Activated CD4-positive, alpha-beta T cell treated with anti-CD3 and anti-CD28 coated beads, Interleukin-10, Interleukin-2, amounts not matched to agents 100 ng/mL and 50 ng/mL, durations not matched to agents 16 hours and 8 hours (primary cell): ENCODE results near the gene ZNF567.
"Not testable (repeated sequence)": the region's sequence is repeated elsewhere in the genome, so short reads cannot be mapped to it uniquely, and the experiment has no call there.

Experiments used
- DNase-seq: peaks from one replicate; pipeline ENCODE4 v3.0.0-alpha.2; 2020

ZNF567 gene

DNA sequence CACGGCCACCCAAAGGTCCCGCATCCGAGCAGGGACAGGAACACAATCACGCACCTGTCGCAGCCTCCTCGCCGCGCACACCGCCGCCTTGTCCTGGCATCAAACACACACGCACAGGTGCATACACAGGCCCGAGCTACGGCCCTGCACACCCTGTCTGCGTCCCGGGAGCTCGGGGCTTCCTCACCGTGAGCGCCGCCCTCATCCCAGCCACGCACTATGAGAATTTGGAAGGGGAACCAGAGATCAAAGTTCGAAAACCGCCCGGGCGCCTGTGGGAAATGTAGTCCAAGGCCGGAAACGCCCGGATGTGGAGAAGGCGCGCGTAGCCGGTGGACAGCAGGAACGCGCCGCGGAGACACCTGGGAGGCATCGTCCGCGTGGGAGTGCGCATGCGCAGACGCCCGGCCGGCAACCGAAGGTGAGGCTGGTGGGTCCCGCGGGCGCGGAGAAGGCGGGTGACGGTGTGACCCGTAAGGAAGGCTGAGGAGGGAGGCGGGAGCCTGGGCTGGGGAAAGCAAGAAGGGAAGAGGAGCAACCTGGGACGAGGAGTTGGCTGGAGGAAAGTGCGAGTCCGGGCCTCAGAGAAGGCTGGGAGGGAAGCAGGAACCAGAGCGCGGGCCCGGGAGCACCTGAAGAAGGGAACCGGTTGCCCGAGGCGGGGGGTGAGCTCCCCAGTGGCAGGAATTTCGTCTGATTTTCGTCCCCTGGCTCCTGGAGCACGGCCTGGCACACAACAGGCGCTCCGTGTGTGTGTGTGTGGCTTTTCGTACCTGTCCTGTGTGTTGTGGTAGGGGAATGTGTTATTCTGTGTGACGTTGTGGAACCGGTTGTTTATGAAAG lies at the start of gene ZNF567:
Gene ZNF567 (plus strand): TSS at position 399 of the 843 bp plus-strand sequence. CDS start 7,256 bp downstream, outside the sequence.
- peak; percentile 98 for DNase-seq

DNA sequence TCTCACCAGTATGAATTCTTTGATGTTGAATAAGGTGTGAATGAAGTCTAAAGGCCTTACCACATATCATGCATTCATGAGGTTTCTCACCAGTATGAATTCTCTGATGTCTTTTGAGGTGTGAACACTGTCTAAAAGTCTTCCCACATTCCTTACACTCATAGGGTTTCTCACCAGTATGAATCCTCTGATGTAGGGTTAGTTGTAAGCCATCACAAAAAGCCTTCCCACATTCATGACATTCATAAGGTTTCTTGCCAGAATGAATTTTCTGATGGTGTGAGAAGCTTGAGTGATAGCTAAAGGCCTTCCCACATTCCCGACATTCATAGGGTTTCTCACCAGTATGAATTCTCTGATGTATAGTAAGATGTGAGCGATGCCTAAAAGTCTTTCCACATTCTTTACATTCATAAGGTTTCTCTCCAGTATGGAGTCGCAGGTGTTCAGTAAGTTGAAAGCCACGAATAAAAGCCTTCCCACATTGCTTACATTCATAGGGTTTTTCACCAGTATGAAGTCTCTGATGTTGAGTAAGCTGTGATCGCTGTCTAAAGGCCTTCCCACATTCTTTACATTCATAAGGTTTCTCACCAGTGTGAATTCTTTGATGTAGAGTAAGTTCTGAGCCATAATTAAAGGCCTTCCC lies 48.4 kb upstream of the ZNF567 start:
- DNase-seq, result no peak

DNA sequence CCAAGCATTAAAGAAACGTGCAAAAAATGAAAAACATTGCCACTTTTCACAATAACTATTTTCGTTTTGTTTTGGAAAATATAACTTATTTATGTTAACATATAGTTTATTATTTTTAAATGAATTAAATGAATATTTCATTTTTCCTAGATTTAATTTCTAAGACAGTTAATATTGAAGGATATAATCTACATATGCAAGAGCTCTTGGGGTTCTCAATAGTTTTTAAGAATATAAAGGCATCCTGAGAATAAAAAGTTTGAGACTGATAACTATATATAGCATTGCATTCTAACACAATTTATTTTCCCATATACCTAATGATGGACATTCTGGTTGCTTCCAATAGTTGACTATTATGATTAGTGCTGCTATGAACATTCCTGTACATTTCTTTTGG lies 40.7 kb upstream of the ZNF567 start:
- no peak for DNase-seq

DNA sequence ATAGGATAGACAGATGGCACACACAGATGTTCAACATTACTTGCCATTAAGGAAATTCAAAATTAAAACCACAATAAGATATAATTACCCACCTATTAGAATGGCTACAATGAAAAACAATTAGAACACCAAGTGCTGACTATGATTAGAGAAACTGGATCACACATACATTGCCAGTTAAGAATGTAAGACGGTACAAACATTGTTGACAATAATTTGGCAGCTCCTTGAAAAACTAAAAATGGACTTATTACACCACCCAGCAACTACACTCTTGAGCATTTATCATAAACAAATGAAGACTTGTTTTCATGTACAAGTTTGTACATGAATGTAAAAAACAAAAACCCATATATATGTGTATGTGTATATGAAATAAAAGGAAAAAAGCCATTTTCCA lies 34.5 kb upstream of the ZNF567 start:
- DNase-seq, result no peak

DNA sequence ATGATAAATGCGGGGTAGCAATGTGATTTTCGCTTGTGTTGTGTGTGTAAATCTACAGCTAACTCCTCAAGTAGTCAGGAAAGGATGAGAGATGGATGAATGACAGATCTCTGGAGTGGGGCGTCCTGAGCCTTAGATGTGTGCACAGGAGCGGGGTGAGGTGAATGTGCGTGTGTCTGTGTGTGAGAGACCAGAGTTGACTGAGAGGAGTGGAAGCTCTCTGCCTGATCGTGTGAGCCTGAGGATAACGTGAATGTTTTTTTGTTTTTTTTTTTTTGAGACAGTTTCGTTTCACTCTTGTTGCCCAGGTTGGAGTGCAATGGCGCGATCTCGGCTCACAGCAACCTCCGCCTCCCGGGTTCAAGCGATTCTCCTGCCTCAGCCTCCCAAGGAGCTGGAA lies 21.6 kb upstream of the ZNF567 start:
- no peak for DNase-seq

DNA sequence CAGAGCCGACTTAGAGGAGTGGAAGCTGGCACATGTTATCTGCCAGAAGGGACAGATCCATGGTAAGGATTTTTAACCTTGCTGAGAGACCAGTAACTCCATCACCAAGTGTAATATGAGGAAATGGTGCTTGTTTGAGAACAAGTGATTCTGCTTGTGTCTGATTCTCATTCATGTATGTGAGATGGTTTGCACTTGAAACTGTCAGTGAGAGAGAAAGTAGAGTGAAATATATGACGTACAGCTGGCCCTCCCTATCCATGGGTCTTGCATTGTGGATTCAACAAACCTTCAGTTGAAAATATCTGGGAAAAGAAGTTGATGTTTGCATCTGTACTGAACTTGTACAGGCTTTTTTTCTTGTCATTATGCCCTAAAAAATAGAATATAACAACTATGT lies 18.8 kb upstream of the ZNF567 start:
- DNase-seq, result no peak

DNA sequence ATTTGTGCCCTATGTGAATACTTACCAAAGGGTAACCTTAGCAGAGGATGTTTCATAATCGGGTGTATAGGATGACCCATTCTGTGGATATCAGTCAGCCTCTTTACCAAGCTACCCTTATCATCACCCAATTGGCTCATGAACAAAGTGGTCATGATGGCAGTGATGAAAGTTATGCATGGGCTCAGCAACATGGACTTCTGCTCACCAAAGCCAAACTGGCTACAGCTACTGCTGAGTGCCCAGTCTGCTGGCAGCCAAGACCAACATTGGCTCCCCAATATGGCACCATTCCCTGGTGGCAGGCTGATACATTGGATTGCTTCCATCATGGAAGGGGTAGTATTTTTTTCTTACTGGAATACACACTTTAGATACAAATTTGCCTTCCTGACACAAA lies 15.0 kb upstream of the ZNF567 start:
- no peak for DNase-seq

DNA sequence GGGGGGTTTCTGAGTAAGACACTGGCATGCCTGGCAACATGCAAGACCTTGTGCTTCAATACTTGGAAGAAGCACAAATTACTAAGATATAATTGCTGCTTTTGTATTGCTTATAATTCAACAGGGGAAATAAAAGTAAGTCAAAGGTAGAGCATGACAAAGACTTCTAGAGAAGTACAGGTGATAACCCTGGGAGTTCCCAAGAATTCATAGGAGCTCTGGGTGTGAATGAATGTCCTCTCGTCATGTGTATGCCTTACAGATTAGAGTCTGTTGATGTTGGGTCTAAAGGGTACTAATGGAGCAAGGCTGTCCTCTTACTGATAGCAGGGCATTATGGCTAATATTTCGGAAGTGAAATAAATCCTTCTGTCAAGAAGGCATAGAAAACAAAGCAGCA lies 13.2 kb upstream of the ZNF567 start:
- no peak for DNase-seq

DNA sequence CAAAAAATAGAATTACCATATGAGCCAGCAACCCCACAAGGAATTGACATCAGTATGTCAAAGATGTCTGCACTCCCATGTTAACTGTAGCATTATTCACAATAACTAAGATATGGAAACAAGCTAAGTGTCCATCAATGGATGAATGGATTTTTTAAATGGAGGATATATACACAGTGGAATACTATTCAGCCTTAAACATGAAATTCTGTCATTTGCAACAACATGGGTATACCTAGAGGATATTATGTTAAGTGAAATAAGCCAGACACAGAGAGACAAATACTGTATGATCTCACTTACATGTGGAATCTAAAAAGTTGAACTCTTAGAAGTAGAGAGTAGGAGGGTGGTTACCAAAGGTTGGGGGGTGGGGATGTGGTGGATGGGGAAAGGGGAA lies 8.0 kb upstream of the ZNF567 start:
- DNase-seq, result no peak

DNA sequence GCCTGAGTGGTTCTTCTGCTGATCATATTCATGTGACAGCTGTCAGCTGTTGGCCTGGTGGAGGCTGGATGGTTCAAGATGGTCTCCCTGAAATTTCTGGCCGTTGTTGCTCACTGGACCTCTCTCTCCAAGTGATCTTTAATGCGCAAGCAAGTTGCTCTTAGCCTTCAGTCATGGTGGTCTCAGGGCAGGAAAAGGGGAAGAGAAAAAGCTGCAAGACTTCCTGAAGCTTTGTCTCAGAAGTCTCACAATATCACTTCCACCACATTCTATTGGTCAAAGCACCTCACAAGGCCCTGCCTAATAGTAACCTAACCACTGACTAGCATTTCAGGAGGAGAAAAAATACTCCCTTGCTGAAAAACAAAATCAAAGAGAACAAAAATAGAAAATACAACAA lies 1.6 kb upstream of the ZNF567 start:
- no peak for DNase-seq

DNA sequence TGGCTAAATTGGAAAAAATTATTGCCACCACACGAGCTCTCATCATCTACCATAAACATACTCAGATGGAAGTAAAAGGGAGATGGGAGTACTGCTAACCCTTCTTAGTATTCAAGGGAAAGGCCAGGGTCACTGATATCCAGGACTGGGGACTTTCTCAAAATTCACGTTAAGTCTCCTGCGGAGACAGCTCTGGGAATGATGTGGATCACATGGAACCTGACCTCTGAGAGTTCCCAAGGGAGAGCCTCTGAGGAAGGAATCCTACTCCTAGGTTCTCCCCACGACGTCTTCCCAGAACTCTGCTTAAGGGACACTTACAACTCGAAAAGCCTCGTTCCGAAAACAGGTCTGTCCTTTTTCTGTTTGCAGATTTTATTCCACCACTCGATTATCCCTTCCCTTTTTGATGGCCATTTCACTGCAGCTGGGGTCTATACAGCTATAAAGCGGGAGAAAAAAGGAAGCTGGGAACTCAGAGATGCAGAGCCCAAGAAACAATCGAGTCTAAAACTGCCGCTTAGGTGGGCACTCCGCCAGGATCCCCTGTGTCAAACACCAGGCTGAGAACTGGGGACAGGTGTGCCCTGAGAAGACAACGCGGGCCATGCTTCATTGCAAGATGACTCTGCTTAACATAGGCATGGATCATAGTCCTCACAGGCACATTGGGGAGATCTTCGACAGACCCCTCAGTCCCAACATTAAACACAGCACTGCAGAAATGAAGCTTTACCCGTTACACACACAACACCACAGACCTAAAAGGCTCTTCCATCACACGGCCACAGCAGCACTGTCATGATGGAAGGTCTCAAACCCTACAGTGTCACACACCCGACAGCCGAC lies 823 bp upstream of the ZNF567 start:
- DNase-seq, result no peak

DNA sequence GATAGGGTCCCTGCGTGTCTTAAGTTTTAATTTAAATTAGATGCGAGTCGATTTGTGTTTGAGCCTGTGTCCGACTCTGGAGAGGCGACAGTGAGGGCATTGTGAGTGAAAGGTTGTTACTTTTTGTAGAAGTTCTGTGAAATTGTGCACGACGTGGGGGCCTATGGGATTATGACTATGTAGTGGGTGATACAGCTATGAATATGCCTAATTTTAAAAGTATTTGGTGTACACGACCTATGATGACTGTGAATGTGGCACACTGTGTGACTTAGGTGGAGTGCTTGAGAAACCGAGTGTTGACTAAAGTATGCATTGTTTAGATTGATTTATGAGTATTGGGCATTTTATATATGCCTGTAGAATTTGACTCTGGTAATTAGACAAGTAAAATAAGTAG lies 646 bp downstream of the ZNF567 start:
- no peak for DNase-seq

DNA sequence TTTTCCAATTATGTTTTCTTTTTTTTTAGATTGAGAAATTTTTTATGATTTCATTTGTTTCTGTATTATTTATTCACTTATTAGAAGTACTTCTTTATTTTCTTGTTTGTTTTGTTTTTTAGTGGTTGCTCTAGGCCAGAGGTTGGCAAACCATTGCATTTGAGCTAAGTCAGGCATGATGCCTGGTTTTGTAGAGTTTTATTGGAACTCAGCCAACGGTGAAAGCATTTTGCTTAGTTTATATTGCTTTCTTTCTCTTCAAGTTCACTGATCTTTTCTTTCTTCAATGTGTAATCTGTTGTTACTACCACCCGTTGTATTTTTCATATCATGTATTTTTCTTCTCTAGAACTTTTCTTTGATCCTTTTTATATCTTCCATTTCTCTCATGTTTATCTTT lies 19.7 kb downstream of the ZNF567 start:
- no peak for DNase-seq

DNA sequence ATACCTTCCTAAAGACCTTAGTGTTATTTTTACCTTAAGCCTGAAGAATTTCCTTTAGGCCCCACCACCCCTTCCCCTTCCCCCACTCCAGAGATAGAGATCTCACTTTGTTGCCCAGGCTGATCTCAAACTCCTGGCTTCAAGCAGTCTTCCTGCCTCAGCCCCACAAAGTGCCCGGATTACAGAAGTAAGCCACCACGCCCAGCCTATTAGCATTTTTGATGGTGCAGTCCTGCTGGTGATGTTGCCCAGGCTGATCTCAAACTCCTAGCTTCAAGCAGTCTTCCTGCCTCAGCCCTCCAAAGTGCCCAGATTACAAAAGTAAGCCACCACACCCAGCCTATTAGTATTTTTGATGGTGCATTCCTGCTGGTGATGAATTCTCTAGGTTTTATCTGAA lies 22.0 kb downstream of the ZNF567 start:
- DNase-seq, result no peak

DNA sequence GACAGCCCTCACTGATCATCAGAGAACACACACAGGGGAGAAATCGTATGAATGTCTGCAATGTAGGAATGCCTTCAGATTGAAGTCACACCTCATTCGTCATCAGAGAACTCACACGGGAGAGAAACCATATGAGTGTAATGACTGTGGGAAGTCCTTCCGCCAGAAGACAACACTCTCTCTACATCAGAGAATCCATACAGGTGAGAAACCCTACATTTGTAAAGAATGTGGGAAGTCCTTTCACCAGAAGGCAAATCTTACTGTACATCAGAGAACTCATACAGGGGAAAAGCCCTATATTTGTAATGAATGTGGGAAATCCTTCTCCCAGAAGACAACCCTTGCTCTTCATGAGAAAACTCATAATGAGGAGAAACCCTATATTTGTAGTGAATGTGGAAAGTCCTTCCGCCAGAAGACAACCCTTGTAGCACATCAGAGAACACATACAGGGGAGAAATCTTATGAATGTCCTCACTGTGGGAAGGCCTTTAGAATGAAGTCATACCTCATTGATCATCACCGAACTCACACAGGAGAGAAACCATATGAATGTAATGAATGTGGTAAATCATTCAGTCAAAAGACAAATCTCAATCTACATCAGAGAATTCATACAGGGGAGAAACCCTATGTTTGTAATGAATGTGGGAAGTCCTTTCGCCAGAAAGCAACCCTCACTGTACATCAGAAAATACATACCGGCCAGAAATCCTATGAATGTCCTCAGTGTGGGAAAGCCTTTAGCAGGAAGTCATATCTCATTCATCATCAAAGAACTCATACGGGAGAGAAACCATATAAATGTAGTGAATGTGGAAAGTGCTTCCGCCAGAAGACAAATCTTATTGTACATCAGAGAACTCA lies 32.5 kb downstream of the ZNF567 start:
- DNase-seq, result no peak

DNA sequence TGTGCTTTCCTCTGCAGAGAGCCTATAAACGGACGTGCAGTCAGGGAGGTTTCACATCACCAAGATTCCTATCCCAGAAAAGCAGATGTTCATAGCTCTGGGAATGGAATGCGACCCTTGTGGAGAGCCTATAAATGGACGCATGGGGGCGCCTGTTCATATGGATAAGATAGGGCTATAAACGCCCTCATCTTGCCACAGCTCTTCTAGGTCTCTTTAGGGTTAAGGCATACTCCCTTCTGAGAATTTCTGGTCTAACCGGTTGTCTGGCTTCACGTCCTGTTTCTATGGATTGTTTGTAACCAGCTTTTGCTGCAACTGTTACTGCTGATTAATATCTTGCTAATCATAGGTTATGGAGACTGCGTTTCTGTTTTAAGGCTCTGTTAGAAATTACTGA lies 48.8 kb downstream of the ZNF567 start:
- not testable (repeated sequence) for DNase-seq

DNA sequence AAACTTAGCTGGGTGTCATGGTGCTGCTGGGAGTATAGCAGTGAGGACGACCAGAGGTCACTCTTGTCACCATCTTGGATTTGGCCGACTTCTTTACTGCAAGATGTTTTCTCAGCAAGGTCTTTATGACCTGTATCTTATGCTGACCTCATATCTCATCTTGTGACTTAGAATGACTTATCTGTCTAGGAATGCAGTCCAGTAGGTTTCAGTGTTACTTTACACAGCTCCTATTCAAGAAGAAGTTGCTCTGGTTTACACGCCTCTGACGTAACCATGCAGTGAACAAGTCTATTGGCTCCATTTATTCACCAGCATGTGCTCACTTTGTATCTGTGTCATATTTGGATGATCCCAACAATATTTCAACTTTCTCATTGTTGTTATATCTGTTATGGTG lies 58.5 kb downstream of the ZNF567 start:
- no peak for DNase-seq

DNA sequence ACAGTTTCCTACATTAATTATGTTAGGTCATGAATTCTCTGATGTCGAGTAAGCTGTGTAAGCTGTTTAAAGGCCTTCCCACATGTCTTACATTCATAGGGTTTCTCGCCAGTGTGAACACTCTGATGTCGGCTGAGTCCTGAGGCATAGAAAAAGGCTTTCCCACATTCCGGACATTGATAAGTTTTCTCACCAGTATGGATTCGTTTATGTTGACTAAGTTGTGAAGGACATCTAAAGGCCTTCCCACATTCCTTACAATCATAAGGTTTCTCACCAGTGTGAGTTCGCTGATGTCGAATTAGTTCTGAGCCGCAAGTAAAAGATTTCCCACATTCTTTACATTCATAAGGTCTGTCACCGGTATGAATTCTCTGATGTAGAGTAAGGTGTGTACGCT lies 60.3 kb downstream of the ZNF567 start:
- no peak for DNase-seq

DNA sequence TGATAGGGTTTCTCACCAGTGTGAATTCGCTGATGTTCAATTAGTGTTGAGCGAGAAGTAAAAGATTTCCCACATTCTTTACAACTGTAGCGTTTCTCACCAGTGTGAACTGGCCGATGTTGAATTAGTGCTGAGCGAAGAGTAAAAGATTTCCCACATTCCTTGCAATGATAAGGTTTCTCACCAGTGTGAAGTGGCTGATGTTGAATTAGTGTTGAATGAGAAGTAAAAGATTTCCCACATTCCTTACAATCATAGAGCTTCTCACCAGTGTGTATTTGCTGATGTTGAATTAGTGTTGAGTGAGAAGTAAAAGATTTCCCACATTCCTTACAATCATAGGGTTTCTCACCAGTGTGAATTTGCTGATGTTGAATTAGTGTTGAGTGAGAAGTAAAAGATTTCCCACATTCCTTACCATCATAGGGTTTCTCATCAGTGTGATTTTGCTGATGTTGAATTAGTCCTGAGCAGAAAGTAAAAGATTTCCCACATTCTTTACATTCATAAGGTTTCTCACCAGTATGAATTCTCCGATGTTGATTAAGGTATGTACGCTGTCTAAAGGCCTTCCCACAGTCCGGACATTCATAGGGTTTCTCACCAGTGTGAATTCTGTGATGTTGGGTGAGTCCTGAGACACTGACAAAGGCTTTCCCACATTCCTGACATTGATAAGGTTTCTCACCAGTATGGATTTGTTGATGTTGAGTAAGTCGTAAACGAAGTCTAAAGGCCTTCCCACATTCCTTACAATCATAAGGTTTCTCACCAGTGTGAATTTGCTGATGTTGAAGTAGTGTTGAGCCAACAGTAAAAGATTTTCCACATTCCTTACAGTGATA lies 61.2 kb downstream of the ZNF567 start:
- DNase-seq, result no peak

DNA sequence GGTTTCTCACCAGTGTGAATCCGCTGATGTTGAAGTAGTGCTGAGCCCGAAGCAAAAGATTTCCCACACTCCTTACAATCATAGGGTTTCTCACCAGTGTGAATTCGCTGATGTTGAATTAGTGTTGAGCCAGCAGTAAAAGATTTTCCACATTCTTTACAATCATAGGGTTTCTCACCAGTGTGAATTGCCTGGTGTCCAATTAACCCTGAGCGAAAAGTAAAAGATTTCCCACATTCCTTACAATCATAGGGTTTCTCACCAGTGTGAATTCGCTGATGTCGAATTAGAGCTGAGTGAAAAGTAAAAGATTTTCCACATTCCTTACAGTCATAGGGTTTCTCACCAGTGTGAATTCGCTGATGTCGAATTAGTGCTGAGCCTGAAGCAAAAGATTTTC lies 62.2 kb downstream of the ZNF567 start:
- not testable (repeated sequence) for DNase-seq

DNA sequence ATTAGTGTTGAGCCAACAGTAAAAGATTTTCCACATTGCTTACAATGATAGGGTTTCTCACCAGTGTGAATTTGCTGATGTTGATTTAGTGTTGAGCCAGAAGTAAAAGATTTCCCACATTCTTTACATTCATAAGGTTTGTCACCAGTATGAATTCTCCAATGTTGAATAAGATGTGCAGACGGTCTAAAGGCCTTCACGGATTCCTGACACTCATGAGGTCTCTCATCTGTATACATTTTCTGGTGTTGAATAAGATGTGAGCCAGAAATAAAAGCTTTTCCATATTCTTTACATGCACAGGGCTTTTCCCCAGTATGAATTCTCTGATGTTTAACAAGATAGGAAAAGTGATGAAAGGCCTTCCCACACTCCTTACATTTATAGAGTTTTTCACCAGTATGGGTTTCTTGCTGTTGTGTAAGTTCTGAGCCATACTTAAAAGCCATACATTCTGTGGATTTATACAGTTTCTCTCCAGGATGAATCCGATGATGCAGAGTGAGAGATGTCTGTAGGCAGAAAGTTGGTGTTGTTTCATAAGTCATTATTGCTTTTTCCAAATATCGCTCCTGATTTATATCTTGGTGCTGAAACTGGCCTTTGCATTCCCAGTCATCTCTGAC lies 62.8 kb downstream of the ZNF567 start:
- no peak for DNase-seq
